Naive thymus-derived CD8-positive, alpha-beta T cell (primary cell): ENCODE measurements around the gene BCOR. TPM values are rescaled to one million over a fixed set of nuclear protein-coding genes. Genes with fewer than 3 reads are reported as not detected.

Source experiments
- ATAC-seq, 2 donors: fragments of 150-1000 bp; cut with Tn5 transposase in 1 of 2; sonication (Bioruptor Pico), chemical (Tn5 transposase) in 1 of 2; 1 replicate in 1 of 2; 2 replicates in 1 of 2; pipeline ENCODE4 v1.10.0; 2021; ENCODE audit warnings: mild to moderate bottlenecking in 2 of 2, moderate library complexity in 2 of 2
- POLR2A ChIA-PET: fragments of 350-600 bp; sonication (Branson Sonifier 250); formaldehyde crosslinking; loops from one replicate; lab custom pipeline; 2021; ENCODE audit warnings: antibody characterized with exemption; lab: Charles Lee
- DNase-seq, 10 donors: peaks; one replicate each; pipeline versions ENCODE4 v3.0.0 to v3.0.0-alpha.2; 2020 to 2022
- H3K27ac Mint-ChIP-seq, 10 donors: one replicate each; pipeline ENCODE4 v1.8.0; 2020 to 2022; ENCODE audit warnings: mild to moderate bottlenecking in 10 of 10, mixed read lengths in 10 of 10, moderate library complexity in 4 of 10, inconsistent platforms in 1 of 10
- H3K27me3 Mint-ChIP-seq, 5 donors: one replicate each; pipeline ENCODE4 v1.8.0; 2021 to 2022; ENCODE audit warnings: mixed read lengths in 5 of 5
- H3K36me3 Mint-ChIP-seq, 3 donors: one replicate each; pipeline ENCODE4 v1.8.0; 2020 to 2022; ENCODE audit warnings: mixed read lengths in 3 of 3, mild to moderate bottlenecking in 2 of 3, inconsistent platforms in 1 of 3
- H3K4me1 Mint-ChIP-seq, 4 donors: one replicate each; pipeline ENCODE4 v1.8.0; 2021 to 2022; ENCODE audit warnings: mixed read lengths in 4 of 4
- H3K4me3 Mint-ChIP-seq, 10 donors: one replicate each; pipeline ENCODE4 v1.8.0; 2020 to 2022; ENCODE audit warnings: mild to moderate bottlenecking in 10 of 10, mixed read lengths in 10 of 10, moderate library complexity in 6 of 10, inconsistent platforms in 1 of 10
- H3K9me3 Mint-ChIP-seq, 9 donors: one replicate each; pipeline ENCODE4 v1.8.0; 2020 to 2022; ENCODE audit warnings: mixed read lengths in 9 of 9, mild to moderate bottlenecking in 3 of 9, inconsistent platforms in 1 of 9, moderate library complexity in 1 of 9
- polyA plus RNA-seq, 3 donors: library from polyadenylated mRNA; unstranded; fragments of 300-500 nt; fragmentation: Illumina TruSeq; gene quantifications; one replicate each; pipeline ENCODE4 v1.2.3, GENCODE V29; 2021
- total RNA-seq, 8 experiments: library from RNA in 2 of 8; stranded (reverse) in 2 of 8; gene quantifications; one replicate each; pipeline ENCODE4 v1.2.3 and lab custom pipeline; 2021 to 2026

BCOR gene
- total and polyA plus RNA-seq, 5 experiments from 2014 or later = 2.5 to 35.9 (median 7.7) TPM

GRCh38 chrX:40021647-40022046 is 76.1 kb downstream of the BCOR start:
- POLR2A ChIA-PET = interaction anchor here (0.6 kb wide), 1 partner anchor 12 kb away, joined by 3 read pairs; no protein-coding TSS in a partner anchor
- Mint-ChIP-seq H3K4me1 (peaks cover 1 to 13% (median 9%) of the 10 kb centered on the region in 4 donors), H3K36me3 (no peaks in the 10 kb centered on the region), H3K4me3 (no peak overlapping the region), H3K9me3 (peaks cover 0 to 1% (median 0%) of the 10 kb centered on the region in 9 donors), H3K27ac (peak overlapping the region in 1 of 10 donors; percentile 41), H3K27me3 (no peaks in the 10 kb centered on the region)
- no peak for ATAC-seq
- no peak for DNase-seq

DNA sequence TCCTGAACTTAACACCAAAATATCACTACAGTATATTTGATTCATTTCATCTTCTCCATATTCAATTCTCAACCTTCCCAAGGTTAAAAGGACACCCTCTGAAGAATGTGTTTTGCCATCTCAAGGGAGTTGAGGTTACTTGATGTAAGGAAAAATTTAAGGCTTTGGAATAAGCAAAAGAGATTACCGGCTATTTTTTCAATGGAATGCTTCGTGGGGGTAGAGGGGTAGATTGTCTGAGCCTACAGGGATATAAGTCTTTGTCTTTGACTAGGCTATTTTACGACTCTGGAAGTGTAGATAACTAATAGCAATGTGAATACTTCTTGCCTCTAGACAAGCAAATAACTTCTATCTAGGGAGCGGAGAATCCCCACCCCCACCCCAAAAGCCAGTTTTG is 78.2 kb downstream of the BCOR start:
- ATAC-seq (no peak), DNase-seq (no peak)
- Mint-ChIP-seq H3K4me1 (peaks cover 1 to 11% (median 9%) of the 10 kb centered on the region in 4 donors), H3K9me3 (peaks cover 0 to 14% (median 0%) of the 10 kb centered on the region in 9 donors), H3K27ac (no peak overlapping the region), H3K36me3 (peaks cover 0 to 4% (median 0%) of the 10 kb centered on the region in 3 donors), H3K27me3 (no peaks in the 10 kb centered on the region), H3K4me3 (no peak overlapping the region)
- POLR2A ChIA-PET = no interaction called here

DNA sequence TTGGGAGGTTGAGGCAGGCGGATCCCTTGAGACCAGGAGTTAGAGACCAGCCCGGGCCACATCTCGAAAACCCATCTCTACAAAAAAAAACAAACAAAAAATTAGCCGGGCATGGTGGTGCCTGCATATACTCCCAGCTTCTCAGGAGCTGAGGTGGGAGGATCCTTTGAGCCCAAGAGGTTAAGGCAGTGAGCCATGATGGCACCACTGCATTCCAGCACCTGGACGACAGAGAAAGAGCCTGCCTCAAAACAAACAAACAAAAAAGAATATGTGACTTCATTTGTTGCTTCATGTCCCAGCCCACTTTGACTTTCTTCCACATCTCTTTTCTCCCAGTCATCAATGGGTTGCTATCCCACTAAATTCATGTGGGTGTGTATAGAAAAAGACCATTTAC is 79.7 kb downstream of the BCOR start:
- POLR2A ChIA-PET = no interaction called here
- no peak for ATAC-seq

GRCh38 chrX:40016749-40017148 is 81.0 kb downstream of the BCOR start:
- Mint-ChIP-seq H3K36me3 (peaks cover 0 to 4% (median 0%) of the 10 kb centered on the region in 3 donors), H3K4me3 (peak overlapping the region in 1 of 10 donors; percentile 4), H3K27ac (no peak overlapping the region), H3K9me3 (peaks cover 0 to 14% (median 0%) of the 10 kb centered on the region in 9 donors), H3K4me1 (peaks cover 2 to 11% (median 8%) of the 10 kb centered on the region in 4 donors), H3K27me3 (peaks cover 0 to 1% (median 0%) of the 10 kb centered on the region in 5 donors)
- POLR2A ChIA-PET = no interaction called here
- ATAC-seq (no peak), DNase-seq (no peak)

More for the DNA sequence above, 79.7 kb downstream of the BCOR start:
- Mint-ChIP-seq H3K36me3 (peaks cover 0 to 4% (median 0%) of the 10 kb centered on the region in 3 donors), H3K4me1 (peaks cover 1 to 11% (median 9%) of the 10 kb centered on the region in 4 donors), H3K4me3 (no peak overlapping the region), H3K27ac (no peak overlapping the region), H3K27me3 (no peaks in the 10 kb centered on the region), H3K9me3 (peaks cover 0 to 14% (median 0%) of the 10 kb centered on the region in 9 donors)
- no peak for DNase-seq

DNA sequence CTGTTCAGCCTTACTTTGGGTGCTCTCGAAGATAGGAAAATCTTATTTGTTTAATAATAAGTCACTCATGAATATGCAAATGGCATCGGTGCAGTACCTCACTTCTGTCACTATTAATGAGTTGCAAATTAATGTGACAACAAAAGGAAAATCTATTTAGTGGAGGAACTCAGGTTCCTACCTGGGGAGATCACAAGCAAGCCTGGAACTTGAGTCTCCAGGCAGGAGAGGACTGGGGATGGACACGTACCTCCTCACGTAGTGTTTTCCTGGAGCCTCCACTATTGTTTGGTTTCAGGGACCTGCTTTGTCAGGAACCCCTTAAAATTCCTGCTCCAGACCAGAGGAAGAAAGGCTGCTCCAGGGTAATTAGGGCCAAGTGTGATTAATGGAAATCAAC is 82.1 kb downstream of the BCOR start:
- H3K9me3 Mint-ChIP-seq = peaks cover 0 to 14% (median 0%) of the 10 kb centered on the region in 9 donors
- POLR2A ChIA-PET = interaction anchor here (1.1 kb wide), 1 partner anchor 155 kb away, joined by 3 read pairs; no protein-coding TSS in a partner anchor
- peaks cover 5 to 19% (median 16%) of the 10 kb centered on the region in 4 donors for H3K4me1 Mint-ChIP-seq
- H3K4me3 Mint-ChIP-seq = peak overlapping the region in 8 of 10 donors; percentile 16 to 69 (median 44)
- DNase-seq (no peak), ATAC-seq (no peak)
- no peak overlapping the region for H3K27ac Mint-ChIP-seq
- H3K36me3 Mint-ChIP-seq = peaks cover 0 to 4% (median 0%) of the 10 kb centered on the region in 3 donors
- H3K27me3 Mint-ChIP-seq = peaks cover 0 to 1% (median 0%) of the 10 kb centered on the region in 5 donors

GRCh38 chrX:40013266-40014195 is 84.2 kb downstream of the BCOR start:
- POLR2A ChIA-PET = interaction anchor here (0.6 to 2.2 kb wide), 10 partner anchors 18 to 256 kb away, joined by 3 to 13 read pairs (median 4); partner anchors contain the start of gene BCOR
- Mint-ChIP-seq H3K4me1 (peaks cover 12 to 37% (median 30%) of the 10 kb centered on the region in 4 donors), H3K9me3 (peaks cover 0 to 14% (median 0%) of the 10 kb centered on the region in 9 donors), H3K27me3 (peaks cover 0 to 10% (median 3%) of the 10 kb centered on the region in 5 donors), H3K27ac (peak overlapping the region in 1 of 10 donors; percentile 81), H3K4me3 (peak overlapping the region; percentile 63 to 86 (median 72)), H3K36me3 (peaks cover 0 to 4% (median 0%) of the 10 kb centered on the region in 3 donors)
- ATAC-seq (peak; percentile 24 to 43), DNase-seq (peak in 2 of 10 donors; percentile 22 to 33)

DNA sequence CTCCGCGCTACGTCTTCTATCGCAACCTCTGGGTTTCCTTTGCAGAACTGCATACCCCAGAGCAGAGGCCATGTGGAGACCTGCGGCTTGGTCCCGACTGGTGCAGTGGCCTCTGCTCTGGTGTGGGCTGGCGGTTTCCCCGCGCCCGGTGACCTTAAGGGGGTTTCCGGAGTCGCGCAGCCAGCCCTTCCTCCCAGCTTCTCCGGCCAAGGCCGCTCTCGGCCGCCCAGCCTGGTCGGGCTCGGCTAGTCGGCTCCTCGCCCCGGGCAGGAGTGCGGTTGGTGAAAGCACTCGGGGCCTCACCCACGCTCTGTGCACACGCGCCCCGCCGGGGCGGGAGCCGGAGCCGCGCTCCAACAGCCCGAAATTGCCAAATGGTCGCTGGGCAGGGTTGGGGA is 84.9 kb downstream of the BCOR start:
- H3K9me3 Mint-ChIP-seq = peaks cover 0 to 14% (median 0%) of the 10 kb centered on the region in 9 donors

GRCh38 chrX:40012039-40012867 is 85.5 kb downstream of the BCOR start:
- DNase-seq (peak in 1 of 10 donors; percentile 16), ATAC-seq (peak; percentile 33 to 36)
- peaks cover 0 to 4% (median 0%) of the 10 kb centered on the region in 3 donors for H3K36me3 Mint-ChIP-seq
- peaks cover 0 to 19% (median 8%) of the 10 kb centered on the region in 5 donors for H3K27me3 Mint-ChIP-seq
- H3K4me1 Mint-ChIP-seq = peaks cover 12 to 37% (median 30%) of the 10 kb centered on the region in 4 donors
- H3K9me3 Mint-ChIP-seq = peaks cover 0 to 14% (median 0%) of the 10 kb centered on the region in 9 donors
- H3K4me3 Mint-ChIP-seq = peak overlapping the region; percentile 58 to 81 (median 72)
- POLR2A ChIA-PET = interaction anchor here (1.9 to 2.1 kb wide), 2 partner anchors 141 to 165 kb away, joined by 7 to 9 read pairs; no protein-coding TSS in a partner anchor
- peak overlapping the region in 3 of 10 donors; percentile 36 to 62 (median 37) for H3K27ac Mint-ChIP-seq

More for the DNA sequence above, 84.9 kb downstream of the BCOR start:
- POLR2A ChIA-PET = interaction anchor here (0.9 to 2.2 kb wide), 4 partner anchors 84 to 164 kb away, joined by 4 to 13 read pairs (median 8); partner anchors contain the start of gene BCOR
- H3K36me3 Mint-ChIP-seq = peaks cover 0 to 4% (median 0%) of the 10 kb centered on the region in 3 donors
- peak overlapping the region; percentile 69 to 86 (median 74) for H3K4me3 Mint-ChIP-seq
- H3K4me1 Mint-ChIP-seq = peaks cover 12 to 37% (median 30%) of the 10 kb centered on the region in 4 donors
- no peak overlapping the region for H3K27ac Mint-ChIP-seq
- DNase-seq (peak in 2 of 10 donors; percentile 15 to 17), ATAC-seq (peak; percentile 16 to 28)
- peaks cover 0 to 16% (median 4%) of the 10 kb centered on the region in 5 donors for H3K27me3 Mint-ChIP-seq

DNA sequence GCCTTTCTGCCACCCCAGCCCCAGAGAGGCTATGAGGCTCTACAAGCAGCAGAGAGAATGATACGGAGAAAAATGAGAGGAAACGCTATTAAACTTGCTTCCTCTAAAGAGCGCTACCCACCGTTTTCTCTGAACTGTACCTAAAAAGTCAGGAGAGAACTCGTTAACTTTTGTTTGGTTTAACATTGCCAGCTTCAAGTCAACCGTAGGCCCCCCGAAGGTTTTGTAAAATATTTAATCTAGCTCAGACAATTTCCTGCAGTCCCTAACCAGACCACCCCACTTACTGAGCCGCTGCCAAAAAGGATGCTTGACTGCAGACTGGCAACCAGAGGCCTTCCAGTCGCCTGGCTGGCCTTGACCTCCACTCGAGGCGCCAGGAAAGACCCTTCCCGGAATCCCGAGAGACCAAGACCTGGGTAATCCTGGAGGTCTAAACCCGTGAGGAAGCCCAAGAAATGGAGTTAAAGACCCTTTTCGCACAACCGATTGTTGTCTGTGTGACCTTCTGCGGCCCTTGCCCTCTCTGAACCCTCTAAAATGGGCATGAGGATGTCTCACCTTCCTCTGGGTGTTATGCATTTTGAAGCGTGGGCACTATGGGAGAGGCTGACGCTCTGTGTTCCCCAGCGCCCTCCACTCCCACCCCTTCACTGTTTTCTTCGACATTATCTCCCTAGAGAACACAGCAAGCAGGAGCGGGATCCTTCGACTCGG is 86.3 kb downstream of the BCOR start:
- Mint-ChIP-seq H3K27me3 (peaks cover 0 to 25% (median 14%) of the 10 kb centered on the region in 5 donors), H3K9me3 (peaks cover 0 to 11% (median 0%) of the 10 kb centered on the region in 9 donors), H3K27ac (peak overlapping the region in 5 of 10 donors; percentile 8 to 76 (median 37)), H3K4me1 (peaks cover 12 to 43% (median 35%) of the 10 kb centered on the region in 4 donors), H3K36me3 (peaks cover 0 to 4% (median 0%) of the 10 kb centered on the region in 3 donors), H3K4me3 (peak overlapping the region; percentile 2 to 73 (median 57))
- ATAC-seq (no peak), DNase-seq (no peak)
- POLR2A ChIA-PET = interaction anchor here (0.7 to 1.8 kb wide), 3 partner anchors 10 to 237 kb away, joined by 3 to 5 read pairs (median 3); no protein-coding TSS in a partner anchor

- Mint-ChIP-seq H3K4me3 (peak overlapping the region; percentile 19 to 74 (median 62)), H3K27me3 (peaks cover 0 to 25% (median 14%) of the 10 kb centered on the region in 5 donors), H3K9me3 (peaks cover 0 to 5% (median 0%) of the 10 kb centered on the region in 9 donors), H3K27ac (peak overlapping the region in 5 of 10 donors; percentile 8 to 76 (median 51)), H3K36me3 (peaks cover 0 to 3% (median 0%) of the 10 kb centered on the region in 3 donors), H3K4me1 (peaks cover 12 to 45% (median 35%) of the 10 kb centered on the region in 4 donors)
- peak; percentile 37 to 50 for ATAC-seq
- DNase-seq = peak in 2 of 10 donors; percentile 18 to 28
- POLR2A ChIA-PET = interaction anchor here (0.7 to 1.8 kb wide), 4 partner anchors 9 to 236 kb away, joined by 3 to 5 read pairs (median 3); no protein-coding TSS in a partner anchor
Measured at GRCh38 chrX:40010550-40011321, 87.0 kb downstream of the BCOR start.
